Coronary artery (tissue), 2 donors: ENCODE results near the gene FAM241B.

ENCODE experiments used
- DNase-seq: peaks from one replicate; pipeline ENCODE4 v3.0.0-alpha.2; 2017; ENCODE audit warnings: low spot score
- H3K27ac ChIP-seq, 2 donors: fragments of 200-600 bp; sonication (generic); one replicate each; pipeline ENCODE4 v1.5.1; 2016 to 2019
- H3K4me3 ChIP-seq: fragments of 200-600 bp; sonication (generic); 2 replicates; pipeline ENCODE4 v1.5.1; 2016; ENCODE audit warnings: mild to moderate bottlenecking, moderate library complexity
- TF ChIP-seq, protein P1 (sequence below): fragments of 200-600 bp; sonication (generic); IDR thresholded peaks from one replicate; pipeline ENCODE4 v1.5.1; 2019; ENCODE audit warnings: antibody characterized with exemption

The FAM241B gene

DNA sequence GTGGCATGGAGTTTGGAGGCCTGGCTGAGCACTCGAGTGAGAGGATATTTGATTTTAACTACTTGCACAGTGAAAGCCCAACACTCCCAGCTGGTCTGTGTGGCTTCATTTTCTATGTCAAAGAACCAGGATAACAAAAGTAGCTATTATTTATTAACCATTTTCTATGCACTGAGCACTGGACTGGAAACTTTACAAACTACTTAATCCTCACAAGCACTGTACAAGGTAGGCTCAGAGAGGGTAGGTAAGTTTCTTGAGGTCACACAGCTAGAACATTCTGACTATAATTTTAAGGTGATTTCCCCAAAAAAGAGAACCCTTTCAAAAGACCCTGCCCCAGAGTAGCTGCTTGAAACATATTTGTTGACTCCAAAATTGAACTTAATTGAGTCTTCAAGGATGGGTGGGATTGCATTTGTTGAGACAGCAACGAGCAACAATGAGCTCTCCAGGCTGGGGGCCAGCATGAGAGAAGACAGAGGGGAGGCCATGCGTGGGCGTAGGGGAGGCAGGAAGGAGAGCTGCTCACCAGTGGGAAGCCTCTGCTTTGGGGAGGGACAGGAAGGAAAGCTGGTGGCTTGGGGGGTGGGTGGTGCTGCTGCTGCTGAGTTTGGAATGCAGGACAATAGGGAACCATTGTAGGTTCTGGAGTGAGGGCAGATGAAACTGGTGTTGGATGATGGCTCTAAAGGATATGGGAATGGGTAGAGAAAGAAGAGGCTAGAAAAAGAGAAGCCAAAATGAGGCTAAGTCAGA, 31.5 kb downstream of the FAM241B start:
- Histone ChIP-seq H3K27ac (no peak overlapping the region), H3K4me3 (no peak overlapping the region)
- no peak for DNase-seq
- TF ChIP-seq, protein P1, sequence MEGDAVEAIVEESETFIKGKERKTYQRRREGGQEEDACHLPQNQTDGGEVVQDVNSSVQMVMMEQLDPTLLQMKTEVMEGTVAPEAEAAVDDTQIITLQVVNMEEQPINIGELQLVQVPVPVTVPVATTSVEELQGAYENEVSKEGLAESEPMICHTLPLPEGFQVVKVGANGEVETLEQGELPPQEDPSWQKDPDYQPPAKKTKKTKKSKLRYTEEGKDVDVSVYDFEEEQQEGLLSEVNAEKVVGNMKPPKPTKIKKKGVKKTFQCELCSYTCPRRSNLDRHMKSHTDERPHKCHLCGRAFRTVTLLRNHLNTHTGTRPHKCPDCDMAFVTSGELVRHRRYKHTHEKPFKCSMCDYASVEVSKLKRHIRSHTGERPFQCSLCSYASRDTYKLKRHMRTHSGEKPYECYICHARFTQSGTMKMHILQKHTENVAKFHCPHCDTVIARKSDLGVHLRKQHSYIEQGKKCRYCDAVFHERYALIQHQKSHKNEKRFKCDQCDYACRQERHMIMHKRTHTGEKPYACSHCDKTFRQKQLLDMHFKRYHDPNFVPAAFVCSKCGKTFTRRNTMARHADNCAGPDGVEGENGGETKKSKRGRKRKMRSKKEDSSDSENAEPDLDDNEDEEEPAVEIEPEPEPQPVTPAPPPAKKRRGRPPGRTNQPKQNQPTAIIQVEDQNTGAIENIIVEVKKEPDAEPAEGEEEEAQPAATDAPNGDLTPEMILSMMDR: no peak

DNA sequence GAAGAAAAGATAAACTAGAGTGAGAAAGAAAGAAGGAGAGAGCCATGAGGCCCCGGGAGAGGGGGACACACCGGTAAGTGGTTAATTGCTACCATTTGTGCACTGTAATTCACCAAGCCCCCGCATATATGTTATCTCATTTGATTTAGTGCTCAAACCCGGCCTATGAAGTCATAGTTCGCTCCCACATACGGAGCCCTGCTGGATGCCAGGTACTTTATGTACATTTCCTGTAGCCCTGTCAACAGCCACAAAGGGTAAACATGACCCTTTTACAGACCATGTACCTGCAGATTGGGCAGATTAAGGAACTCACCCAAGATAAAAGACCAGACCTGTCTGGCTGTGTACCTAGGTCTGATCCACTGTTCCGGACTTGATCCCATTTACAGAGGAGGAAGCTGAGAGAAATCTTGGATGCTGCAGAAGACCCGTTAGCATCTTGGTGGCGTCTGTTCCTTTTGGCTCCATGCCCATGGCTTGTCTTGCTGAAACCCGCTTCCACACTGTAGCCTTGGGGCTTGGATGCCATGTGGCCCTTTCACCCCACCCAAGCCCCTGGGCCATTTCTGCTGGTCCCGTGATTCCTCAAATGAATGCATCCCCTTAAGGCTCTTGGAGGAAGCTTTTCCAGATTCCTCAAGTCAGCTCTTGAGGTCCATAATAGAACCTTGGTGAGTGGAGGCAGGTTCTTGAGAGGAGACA, 32.3 kb downstream of the FAM241B start:
- no peak for DNase-seq
- Histone ChIP-seq H3K27ac (no peak overlapping the region), H3K4me3 (no peak overlapping the region)
- TF ChIP-seq, protein P1: no peak

DNA sequence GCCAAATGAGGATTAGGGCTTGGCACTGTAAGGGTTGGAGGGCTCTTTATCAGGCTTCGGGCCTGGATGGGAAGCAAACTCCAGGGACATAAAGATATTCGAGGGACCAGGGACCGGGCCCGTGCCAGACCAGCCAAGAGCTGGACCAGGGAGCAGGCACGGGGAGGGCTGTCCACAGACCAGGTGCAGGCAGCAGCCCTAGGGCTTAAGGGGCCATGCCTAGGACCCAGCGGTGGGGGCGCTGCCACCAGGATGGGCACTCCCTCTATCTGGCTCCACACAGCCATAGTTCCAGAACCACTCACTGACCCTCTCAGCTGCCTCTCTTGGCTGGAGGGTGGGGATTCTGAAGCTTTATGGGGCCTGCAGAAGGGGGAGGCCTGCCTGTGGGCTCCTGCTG, 32.9 kb downstream of the FAM241B start:
- TF ChIP-seq, protein P1: no peak
- no peak for DNase-seq
- H3K4me3 ChIP-seq: no peak overlapping the region
- H3K27ac ChIP-seq: no peak overlapping the region

DNA sequence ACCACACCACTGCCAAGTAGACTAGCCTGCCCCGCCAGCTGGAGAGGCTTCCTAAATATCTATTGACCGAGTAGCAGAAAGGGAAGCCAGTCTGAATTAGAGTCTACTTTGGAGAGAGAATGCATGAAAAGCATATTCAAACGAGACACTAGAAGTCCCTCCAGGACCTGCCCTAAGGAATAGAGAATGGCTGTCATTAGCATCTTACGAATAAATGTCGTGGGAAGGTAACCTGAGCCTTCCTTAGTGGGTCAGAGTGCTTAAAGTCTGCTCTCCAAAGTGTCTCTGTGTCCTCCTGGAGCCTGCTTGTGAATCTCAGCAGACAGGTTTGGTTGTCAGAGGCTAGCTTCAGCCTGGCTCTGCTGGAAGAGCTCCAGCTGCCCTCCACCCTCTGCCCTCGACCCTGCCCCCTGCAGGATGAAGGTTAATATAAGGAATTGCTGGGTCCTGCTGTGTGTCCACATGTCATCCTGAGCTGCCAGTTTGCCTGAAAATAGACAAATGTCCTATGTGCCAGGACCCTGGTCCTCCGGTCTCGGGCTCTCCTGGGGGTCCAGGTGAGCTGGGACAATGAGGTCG, 33.4 kb downstream of the FAM241B start:
- TF ChIP-seq, protein P1: no peak
- Histone ChIP-seq H3K27ac (no peak overlapping the region), H3K4me3 (no peak overlapping the region)
- DNase-seq: no peak

DNA sequence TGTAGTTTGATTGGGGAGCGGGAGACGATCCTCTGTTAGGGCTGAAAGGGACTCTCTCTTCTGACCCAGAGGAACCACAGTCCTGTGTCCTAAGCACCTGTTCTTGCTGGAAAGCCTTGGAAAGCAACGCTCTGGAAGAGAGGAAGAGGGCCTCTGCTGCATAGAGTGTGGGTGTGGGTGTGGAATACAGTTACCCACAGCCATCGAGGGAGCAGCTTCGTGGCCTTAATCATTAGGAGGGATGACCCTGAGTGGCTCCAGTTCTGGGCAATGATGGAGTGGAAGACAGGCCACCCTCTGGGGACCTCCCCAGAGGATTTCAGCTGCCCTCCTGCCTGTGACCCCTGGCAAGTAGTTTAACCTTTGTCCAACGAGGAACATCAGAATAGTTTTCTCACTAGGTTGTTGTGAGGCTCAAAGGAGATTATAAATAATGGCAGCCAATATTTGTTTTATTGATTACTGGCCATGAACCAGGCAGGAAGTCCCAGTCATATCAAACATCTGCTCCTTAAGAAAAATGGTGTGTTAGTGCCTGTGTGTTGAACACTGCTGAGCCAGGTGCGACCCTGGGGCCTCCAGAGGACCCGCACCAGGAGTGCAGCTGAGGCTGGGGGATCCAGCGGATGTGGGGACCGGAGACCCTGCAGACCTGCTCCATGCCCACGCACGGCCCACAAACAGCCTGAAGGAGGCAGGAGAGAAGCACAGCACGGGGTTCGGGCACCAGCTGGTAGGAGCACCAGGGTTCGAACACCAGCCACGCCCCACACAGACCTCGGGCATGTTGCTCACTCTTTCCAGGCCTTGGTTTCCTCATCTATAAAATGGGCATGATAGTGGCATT, 35.6 kb downstream of the FAM241B start:
- TF ChIP-seq, protein P1: no peak
- no peak for DNase-seq
- H3K4me3 ChIP-seq: no peak overlapping the region
- no peak overlapping the region for H3K27ac ChIP-seq

DNA sequence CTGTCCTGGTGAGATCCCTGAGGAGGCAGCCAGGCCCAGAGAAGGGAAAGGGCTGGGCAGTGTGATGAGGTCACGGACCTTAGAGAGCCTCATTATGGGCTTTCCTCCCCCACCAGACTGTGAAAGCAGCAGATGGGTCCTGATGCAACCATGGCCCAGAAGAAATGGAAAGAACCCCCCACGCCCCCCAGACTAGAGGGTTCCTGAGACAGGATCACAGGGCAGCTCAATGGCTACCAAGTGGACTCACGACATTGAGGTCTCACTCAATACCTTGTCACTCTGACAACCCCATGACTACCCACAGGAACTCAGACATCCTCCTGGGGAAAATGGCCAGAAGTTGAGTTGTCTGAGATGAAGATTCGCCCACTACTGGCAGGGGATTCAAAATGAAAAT, 36.7 kb downstream of the FAM241B start:
- TF ChIP-seq, protein P1: no peak
- DNase-seq: no peak

More for the DNA sequence above, 36.7 kb downstream of the FAM241B start:
- H3K4me3 ChIP-seq: no peak overlapping the region
- no peak overlapping the region for H3K27ac ChIP-seq
